ENCODE data around the gene FBN1.

Gene FBN1

GRCh38 chr15:48650931-48651330 lies 5.4 kb upstream of the FBN1 start:
- no peak for DNase-seq

DNA sequence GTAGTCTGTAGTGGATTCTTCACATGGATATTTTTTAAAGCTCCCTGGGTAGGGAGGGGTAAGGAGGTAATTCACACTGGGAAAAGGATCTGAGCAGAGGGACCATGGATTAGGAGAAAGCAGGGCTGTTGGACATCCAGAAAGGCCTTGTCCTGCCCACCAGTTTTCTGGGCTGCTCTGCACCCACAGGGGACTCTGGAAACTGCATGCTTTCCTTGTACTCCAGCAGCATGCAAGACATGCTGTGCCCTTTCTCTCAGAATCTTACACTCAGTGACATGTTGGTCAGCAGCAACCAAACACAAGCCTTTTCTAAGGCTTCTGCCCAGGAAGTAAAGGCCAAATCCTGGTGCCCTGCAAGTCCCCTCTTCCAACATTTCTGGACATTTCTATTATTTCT lies 2.5 kb upstream of the FBN1 start:
- DNase-seq, result no peak

- DNase-seq, result no peak
These were observed 822 bp upstream of the FBN1 start for GRCh38 chr15:48646331-48646730.

- DNase-seq, result no peak
These were observed 517 bp downstream of the FBN1 start for GRCh38 chr15:48644827-48645557.

DNA sequence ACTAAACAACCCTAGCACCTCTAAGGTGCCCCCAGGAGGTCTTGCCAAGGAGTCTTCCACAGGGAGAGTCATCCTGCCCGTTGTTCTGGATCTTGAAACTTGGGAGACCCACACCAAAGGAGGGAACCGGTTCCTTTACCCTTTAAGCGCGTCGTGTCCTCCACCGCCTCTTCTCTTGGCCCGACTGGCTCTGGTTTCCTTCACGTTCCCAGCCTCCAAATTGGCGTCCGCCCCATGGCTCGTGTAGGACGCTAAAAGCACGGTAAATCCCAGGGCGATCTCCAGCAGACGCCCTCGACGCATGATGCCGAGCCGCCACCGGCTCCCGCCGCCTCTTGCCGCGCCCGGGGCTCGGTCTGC lies 1.1 kb downstream of the FBN1 start:
- DNase-seq, result no peak

DNA sequence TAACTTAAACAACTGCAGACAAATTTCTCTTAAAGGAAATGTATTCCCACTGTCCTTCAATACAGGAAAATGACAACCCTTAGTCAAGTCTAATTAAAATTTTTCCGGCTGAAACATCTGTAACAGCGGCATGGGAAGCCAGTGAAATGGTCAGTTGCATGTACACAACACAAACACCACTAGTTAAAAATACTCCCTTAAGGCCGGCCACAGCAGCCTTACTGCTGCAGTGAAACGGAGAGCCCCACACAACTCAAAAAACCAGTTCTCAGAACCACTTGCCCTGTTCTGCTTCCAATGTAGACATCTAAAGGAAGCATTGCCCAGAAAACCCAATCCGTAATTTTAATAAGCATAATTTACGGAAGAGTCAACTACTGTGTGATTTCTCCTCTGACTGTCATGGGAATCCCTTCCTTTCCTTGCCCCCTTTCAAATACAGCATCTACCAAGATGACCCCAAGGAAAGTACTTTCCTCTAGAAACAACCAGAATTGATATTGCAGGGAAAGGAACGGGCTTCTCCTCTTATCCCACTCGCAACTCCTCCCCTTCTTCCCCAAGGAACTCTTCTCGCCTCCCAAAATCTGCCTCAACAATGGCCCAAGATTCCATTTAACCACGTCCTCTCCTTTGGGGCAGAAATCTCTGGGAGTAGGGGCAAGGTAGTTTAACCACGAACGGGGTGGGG lies 1.6 kb downstream of the FBN1 start:
- no peak for DNase-seq

- no peak for DNase-seq
These were observed 2.3 kb downstream of the FBN1 start for GRCh38 chr15:48643206-48643605.

GRCh38 chr15:48642795-48643194 lies 2.7 kb downstream of the FBN1 start:
- no peak for DNase-seq

DNA sequence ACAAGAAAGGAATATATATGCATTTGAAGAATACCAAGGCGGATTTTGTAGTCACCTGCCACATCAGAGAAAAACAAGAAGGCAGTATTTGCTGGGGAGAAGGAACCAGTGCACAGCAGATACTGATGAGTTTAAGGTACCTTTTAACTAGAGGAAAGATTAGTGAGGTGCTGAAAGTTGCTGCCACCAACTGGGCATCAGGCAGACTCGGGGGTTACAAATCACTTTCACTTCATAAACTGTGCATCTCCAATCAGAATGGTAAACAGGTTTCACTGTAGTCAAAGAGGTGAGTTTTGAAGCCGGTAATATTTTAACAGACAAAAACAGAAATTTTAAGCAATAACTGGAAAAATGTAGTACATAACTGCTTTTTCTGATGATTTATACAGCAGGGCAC lies 4.1 kb downstream of the FBN1 start:
- no peak for DNase-seq

DNA sequence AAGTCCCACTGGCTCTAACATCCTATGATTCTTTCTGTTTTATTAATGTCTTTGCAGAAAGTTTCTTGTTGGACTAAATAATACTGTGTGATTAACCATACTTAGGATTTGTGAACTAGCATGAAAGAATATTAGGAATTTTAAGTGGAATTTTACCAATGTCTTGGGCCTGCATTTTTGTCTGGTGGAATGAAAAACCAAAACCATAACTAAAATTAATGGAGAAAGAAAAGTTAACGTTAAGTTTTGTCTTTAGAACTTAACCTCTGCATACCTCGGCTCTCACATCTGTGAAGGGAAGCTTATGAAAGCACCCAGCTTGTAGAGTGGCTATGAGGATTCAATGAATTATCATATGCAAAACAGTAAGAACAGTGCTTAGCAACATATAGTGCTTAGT lies 6.5 kb downstream of the FBN1 start:
- no peak for DNase-seq

DNA sequence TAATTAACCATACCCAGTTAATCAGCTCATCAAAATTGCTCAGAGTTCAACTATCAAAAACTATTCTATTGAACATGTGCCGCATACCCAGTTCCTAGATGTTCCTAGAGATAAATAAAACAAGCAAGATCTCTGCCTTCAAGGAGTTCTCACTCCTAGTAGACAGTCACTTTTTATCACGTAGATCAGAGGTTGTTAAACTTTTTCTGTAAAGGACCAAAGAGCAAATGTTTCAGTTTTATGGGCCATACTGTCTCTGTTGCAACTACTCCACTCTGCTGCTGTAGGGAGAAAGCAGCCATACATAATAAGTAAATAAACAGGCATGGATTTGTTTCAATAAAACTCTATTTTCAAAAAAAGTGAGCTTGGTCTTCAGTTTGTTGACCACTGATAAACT lies 7.9 kb downstream of the FBN1 start:
- DNase-seq, result no peak

DNA sequence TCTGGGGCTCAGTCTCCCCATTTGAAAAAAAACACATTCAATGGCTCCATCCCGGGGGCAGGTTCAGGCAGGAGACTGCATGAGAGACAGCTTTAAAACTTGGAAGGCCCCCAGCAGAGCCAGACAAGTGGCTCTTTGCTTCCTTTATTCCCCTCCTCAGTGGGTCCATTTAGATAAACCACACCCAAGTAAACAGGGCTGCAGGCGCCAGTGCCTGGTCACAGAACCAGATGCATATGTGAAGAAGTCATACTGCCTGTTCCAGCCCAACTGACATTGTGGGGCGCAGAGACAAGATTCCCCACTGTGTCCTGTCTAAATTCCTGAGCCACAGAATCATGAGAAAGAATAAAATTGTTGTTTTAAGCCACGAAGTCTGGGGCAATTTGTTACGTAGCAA lies 9.0 kb downstream of the FBN1 start:
- DNase-seq, result no peak

DNA sequence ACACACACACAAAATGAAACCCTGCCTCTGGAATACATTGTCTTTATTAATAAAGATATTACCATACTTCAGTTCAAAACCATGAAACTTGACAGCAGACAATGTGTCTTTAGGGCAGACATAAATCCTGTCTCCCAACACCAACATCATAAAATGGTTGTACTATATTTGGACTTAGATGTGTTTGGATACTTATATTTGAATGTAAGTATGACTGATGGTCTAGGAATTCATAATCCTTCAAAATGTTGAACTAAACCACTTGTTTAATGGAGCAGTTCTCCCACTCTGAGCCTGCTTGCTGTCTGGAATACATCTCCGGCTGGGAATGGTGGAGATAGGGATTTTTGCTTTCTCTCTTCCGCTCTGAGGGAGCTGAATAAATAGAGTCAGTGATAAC lies 10.6 kb downstream of the FBN1 start:
- no peak for DNase-seq

- DNase-seq, result no peak
These were observed 11.4 kb downstream of the FBN1 start for GRCh38 chr15:48634096-48634495.

DNA sequence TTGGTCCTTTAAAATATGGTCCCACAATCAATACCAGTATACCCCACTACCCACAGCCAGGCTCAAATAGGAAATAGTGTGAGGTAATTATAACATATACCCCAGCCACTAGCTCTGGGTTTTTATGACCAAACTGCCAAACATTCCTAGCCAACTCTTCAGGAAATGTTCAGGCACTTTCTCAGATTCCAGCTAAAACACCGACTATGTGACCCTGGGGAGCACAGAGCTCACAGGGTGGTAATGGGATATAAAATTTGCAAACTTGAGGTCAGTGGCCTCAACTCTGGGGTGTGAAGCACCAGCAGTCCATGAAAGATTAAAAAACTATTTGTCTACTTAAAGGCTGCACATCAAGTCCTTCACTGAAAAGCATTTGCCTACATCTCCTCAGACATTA lies 12.9 kb downstream of the FBN1 start:
- no peak for DNase-seq

- no peak for DNase-seq
These were observed 14.2 kb downstream of the FBN1 start for GRCh38 chr15:48631176-48631770.

DNA sequence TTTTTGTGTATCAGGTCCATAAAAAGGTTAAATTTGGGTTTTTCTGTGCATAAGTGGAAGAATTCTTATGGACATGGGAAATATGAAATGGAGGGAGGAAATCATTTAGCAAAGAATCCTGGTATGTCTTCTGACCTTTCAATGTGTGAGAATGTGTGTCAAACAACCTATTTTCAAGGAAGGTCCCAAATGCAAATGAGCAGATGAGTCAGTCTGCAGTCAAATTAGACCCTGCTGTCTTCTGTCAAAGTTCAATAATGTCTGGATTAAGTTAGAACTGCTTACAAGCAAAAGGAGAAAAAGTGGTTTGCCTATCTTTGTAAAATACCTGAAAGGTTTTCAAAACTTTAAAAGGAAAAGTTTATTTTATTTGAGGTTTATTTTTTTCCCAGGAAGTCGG lies 15.3 kb downstream of the FBN1 start:
- DNase-seq, result no peak

- DNase-seq, result no peak
These were observed 16.7 kb downstream of the FBN1 start for GRCh38 chr15:48628832-48629231.

DNA sequence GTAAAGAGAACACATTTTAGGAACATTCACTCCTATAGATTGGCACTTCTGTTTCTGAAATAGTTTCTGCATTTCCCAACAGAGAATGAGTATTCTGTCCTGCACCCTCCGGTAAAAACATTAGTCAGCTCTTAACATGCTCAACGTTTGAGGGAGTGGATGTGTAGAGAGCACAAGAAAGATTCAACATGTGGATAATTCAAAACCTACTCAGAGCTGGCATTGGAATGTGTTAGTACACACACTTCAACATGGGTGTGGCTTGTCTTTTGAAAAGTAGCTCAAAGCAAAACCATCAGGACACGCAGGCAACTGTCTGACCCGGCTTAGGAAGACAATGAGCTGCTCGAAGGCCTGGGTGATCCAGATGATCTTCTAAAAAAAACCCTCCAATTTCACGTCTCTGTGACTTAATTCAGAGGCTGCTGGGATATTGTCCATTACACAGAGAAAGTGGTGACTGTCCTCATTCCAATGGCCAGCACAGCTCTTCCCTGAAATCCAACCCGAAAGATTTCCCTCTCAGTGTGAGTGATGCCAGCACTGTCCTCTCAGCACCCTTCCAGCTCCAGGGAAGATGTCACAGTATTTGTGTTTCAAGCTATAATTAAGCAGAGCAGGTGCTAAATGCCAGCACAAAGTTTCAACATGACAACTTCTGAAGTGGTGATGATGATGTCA lies 18.1 kb downstream of the FBN1 start:
- DNase-seq, result no peak

DNA sequence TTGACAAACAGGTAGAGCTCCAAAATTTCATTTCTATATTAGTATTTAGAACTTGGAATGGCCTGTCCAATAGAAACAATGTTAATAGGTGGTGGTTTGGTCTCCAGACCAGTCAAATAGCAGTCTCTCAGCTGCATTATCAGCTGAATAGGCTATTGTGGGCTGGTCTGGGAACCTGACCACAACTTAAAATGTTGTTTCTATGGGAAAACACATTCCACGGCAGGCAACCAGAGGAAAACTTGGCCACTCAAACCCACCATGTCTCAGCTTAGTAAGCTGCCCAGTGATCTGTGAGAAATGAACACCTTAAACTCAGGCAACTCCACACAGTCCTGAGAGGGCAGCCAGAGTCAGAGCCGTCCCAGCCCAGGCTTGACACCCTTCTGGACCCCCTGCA lies 20.4 kb downstream of the FBN1 start:
- DNase-seq, result no peak

GRCh38 chr15:48624700-48625099 lies 20.8 kb downstream of the FBN1 start:
- no peak for DNase-seq

DNA sequence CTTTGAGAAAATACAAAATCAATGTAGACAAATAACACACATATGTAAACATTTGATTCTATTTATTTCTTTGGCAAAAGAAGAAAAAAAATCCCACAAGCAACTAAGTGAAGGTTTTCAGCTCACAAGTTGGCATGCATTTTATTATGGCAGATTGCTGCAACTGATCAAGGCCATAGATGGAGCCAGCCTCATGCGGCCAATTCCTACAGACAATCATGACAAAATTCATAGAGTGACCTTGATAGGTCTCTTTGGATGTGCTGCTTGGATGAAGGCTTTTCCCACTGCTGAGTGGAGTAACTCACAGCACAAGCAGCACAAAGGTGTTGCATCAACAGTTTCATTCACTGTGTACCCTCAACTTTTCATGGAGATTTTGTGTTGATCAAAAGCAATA lies 22.1 kb downstream of the FBN1 start:
- no peak for DNase-seq

GRCh38 chr15:48622237-48622636 lies 23.3 kb downstream of the FBN1 start:
- DNase-seq, result no peak

DNA sequence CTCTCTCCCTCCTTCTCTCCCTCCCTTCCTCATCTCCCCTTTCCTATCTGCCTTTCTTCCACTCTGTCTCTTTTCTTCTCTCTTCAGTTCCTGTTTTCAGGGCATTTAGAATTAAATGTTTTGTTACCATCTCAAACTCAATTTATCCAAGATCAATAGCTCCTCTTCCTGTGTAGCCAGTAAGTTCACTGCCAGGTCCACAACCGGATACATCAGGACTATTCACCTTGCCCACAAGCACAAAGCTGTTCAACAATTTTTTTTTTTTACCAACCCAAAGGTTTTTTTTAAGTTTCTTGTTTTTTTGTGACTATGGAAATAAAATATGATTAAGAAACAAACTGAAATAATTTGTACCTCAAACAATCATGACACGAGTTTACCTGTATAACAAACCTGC lies 26.1 kb downstream of the FBN1 start:
- no peak for DNase-seq
